DOHH2 (cell line): ENCODE measurements around the gene N4BP2L2.

Experiments
- H3F3A ChIP-seq: fragments of 200-600 bp; sonication (generic), shearing (Covaris generic); 2 replicates; pipeline ENCODE4 v1.6.0; 2016; ENCODE audit warnings: antibody characterized with exemption, mild to moderate bottlenecking; ENCODE audit not compliant: control insufficient read depth, insufficient read depth
- H3K27ac ChIP-seq: fragments of 200-600 bp; sonication (generic); 2 replicates; pipeline ENCODE4 v1.5.1; 2014; ENCODE audit warnings: low read depth, mild to moderate bottlenecking, low read length, moderate library complexity
- H3K27me3 ChIP-seq: fragments of 200-600 bp; sonication (generic); 2 replicates; pipeline ENCODE4 v1.6.1; 2014; ENCODE audit warnings: mild to moderate bottlenecking, low read length, mixed read lengths; ENCODE audit not compliant: control insufficient read depth
- H3K36me3 ChIP-seq: fragments of 200-600 bp; sonication (generic); 2 replicates; pipeline ENCODE4 v1.6.1; 2014; ENCODE audit warnings: mild to moderate bottlenecking, low read length, moderate library complexity, mixed read lengths; ENCODE audit not compliant: control insufficient read depth
- H3K4me1 ChIP-seq: fragments of 200-600 bp; sonication (generic); 2 replicates; pipeline ENCODE4 v1.6.1; 2014; ENCODE audit warnings: mild to moderate bottlenecking, low read length, mixed read lengths; ENCODE audit not compliant: control insufficient read depth
- H3K4me2 ChIP-seq: fragments of 200-600 bp; sonication (generic); 2 replicates; pipeline ENCODE4 v1.6.0; 2014; ENCODE audit warnings: mild to moderate bottlenecking, low read length, moderate library complexity
- H3K4me3 ChIP-seq: fragments of 200-600 bp; sonication (generic); 2 replicates; pipeline ENCODE4 v1.5.1; 2014; ENCODE audit warnings: mild to moderate bottlenecking, low read length, mixed read lengths
- H3K79me2 ChIP-seq: fragments of 200-600 bp; sonication (generic); 2 replicates; pipeline ENCODE4 v1.6.1; 2014; ENCODE audit warnings: mild to moderate bottlenecking, low read length, mixed read lengths; ENCODE audit not compliant: control insufficient read depth
- H3K9me2 ChIP-seq: fragments of 200-600 bp; sonication (generic); replicated peaks from 2 replicates; pipeline ENCODE4 v1.6.1; 2014; ENCODE audit warnings: mild to moderate bottlenecking, low read length, mixed read lengths; ENCODE audit not compliant: control insufficient read depth
- H3K9me3 ChIP-seq: fragments of 200-600 bp; sonication (generic); 2 replicates; pipeline ENCODE4 v1.6.1; 2014; ENCODE audit warnings: antibody characterized with exemption, low read length, mixed read lengths; ENCODE audit not compliant: control insufficient read depth, insufficient read depth
- H4K20me1 ChIP-seq: fragments of 200-600 bp; sonication (generic); 2 replicates; pipeline ENCODE4 v1.6.0; 2014; ENCODE audit warnings: low read depth, mild to moderate bottlenecking, antibody characterized with exemption, low read length, moderate library complexity; ENCODE audit not compliant: control insufficient read depth, insufficient read depth
- EZH2phosphoT487 ChIP-seq: fragments of 200-600 bp; sonication (generic); IDR thresholded peaks from 2 replicates; pipeline ENCODE4 v1.6.1; 2017; ENCODE audit warnings: borderline replicate concordance, mild to moderate bottlenecking, antibody characterized with exemption, low read length, moderate library complexity, mixed read lengths
- TF ChIP-seq, protein P1 (sequence below): fragments of 200-600 bp; sonication (generic); IDR thresholded peaks from one replicate; pipeline ENCODE4 v1.5.1; 2014; ENCODE audit warnings: antibody characterized with exemption, mild to moderate bottlenecking, low read depth, low read length; ENCODE audit not compliant: poor library complexity, severe bottlenecking

The N4BP2L2 gene

DNA sequence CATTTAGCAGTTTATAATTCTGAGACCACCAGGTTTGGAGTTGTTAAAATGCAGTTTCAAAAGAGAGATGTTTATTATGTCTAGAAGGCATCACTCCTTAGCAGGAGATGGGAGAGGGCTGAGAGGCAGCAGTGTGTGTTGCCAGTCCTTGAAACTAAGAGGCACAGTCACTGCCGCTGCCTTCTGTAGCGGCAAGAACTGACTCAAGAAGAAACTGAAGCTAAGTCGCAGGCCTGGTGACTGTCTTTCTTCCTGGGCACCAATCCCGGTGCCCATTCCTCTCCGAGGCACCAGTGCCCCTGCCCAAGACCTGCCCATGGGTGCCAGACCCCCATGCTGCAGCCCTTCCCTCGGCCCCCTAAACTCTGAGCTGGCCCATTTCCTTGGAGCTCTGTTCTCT, 130.7 kb downstream of the N4BP2L2 start:
- Histone ChIP-seq H4K20me1 (no peaks in the 10 kb centered on the region), H3K79me2 (no peaks in the 10 kb centered on the region), H3K4me3 (no peak overlapping the region), H3K4me2 (no peak overlapping the region), H3K36me3 (no peaks in the 10 kb centered on the region), H3K4me1 (no peaks in the 10 kb centered on the region), H3K27me3 (peaks cover 3% of the 10 kb centered on the region; the same call in 1 of the 2 replicates), H3F3A (no peaks in the 10 kb centered on the region), H3K9me3 (no peaks in the 10 kb centered on the region), H3K27ac (no peak overlapping the region), H3K9me2 (no peaks in the 10 kb centered on the region)
- TF ChIP-seq, protein P1, sequence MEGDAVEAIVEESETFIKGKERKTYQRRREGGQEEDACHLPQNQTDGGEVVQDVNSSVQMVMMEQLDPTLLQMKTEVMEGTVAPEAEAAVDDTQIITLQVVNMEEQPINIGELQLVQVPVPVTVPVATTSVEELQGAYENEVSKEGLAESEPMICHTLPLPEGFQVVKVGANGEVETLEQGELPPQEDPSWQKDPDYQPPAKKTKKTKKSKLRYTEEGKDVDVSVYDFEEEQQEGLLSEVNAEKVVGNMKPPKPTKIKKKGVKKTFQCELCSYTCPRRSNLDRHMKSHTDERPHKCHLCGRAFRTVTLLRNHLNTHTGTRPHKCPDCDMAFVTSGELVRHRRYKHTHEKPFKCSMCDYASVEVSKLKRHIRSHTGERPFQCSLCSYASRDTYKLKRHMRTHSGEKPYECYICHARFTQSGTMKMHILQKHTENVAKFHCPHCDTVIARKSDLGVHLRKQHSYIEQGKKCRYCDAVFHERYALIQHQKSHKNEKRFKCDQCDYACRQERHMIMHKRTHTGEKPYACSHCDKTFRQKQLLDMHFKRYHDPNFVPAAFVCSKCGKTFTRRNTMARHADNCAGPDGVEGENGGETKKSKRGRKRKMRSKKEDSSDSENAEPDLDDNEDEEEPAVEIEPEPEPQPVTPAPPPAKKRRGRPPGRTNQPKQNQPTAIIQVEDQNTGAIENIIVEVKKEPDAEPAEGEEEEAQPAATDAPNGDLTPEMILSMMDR, result no peak
- no peak for TF ChIP-seq EZH2phosphoT487

DNA sequence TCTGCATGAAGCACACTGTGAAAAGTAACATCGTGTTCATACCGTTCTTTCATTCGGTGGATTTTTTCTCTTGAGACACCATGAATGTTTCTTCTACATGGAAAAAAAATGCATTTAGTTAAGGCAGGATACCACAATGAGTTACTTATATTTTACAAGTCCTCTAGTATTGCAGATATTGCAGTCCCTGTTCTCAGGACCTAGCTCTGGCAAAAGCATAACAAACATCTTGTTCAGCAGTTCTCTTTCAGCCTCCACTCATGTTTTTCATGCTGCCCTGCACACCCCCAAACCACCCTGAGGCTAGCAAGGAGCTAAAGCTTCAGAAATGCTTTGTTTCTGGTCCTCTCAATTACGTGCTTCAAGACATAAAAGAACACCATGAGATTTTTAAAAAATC, 135.5 kb downstream of the N4BP2L2 start:
- Histone ChIP-seq H3K36me3 (peaks cover 25% of the 10 kb centered on the region), H3K4me3 (no peak overlapping the region), H3K9me3 (no peaks in the 10 kb centered on the region), H3K79me2 (no peaks in the 10 kb centered on the region), H3K9me2 (no peaks in the 10 kb centered on the region), H3K27me3 (peaks cover 3% of the 10 kb centered on the region; the same call in 1 of the 2 replicates), H3K4me1 (no peaks in the 10 kb centered on the region), H3K27ac (no peak overlapping the region), H3F3A (no peaks in the 10 kb centered on the region), H3K4me2 (no peak overlapping the region), H4K20me1 (no peaks in the 10 kb centered on the region)
- TF ChIP-seq, protein P1, result no peak
- TF ChIP-seq EZH2phosphoT487, result no peak

DNA sequence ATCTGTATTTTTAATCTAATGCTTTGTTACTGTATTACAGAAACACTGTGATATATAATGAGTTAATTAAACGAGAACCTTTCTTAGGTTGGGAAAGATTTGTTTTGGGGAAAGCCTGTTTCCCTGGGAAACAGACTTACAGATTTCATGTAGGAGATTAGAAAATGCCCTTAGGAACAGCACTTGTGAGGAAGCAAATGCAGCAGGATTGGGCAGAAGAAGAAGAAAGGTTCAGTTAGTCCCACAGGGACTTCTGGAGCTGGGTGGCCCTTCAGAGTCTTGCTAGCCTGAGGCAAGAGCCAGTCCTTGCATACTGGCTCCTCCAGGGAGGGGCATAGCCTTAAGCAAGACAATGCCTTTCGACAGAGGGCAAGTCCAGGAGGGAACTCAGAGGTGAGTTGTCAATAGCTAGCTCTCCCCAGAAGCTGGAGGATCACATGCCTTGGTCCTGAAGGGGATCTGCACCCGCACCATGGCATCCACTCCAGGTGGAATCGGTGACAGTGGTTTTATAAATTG, 147.4 kb downstream of the N4BP2L2 start:
- no peaks in the 10 kb centered on the region for H3F3A ChIP-seq
- H3K27ac ChIP-seq, result no peak overlapping the region
- H3K79me2 ChIP-seq, result no peaks in the 10 kb centered on the region
- peaks cover 52% of the 10 kb centered on the region for H3K36me3 ChIP-seq
- H3K4me3 ChIP-seq, result no peak overlapping the region
- no peaks in the 10 kb centered on the region for H3K9me2 ChIP-seq
- no peak overlapping the region for H3K4me2 ChIP-seq
- no peak for TF ChIP-seq EZH2phosphoT487
- TF ChIP-seq, protein P1, result no peak
- no peaks in the 10 kb centered on the region for H3K9me3 ChIP-seq
- no peaks in the 10 kb centered on the region for H3K4me1 ChIP-seq
- no peaks in the 10 kb centered on the region for H3K27me3 ChIP-seq
- H4K20me1 ChIP-seq, result no peaks in the 10 kb centered on the region
